Right renal pelvis (tissue), 4 donors: Measurements from ENCODE around the gene PFDN5. TPM values are rescaled to one million over a fixed set of nuclear protein-coding genes. Genes with fewer than 3 reads are reported as not detected.

ENCODE experiments used
- DNase-seq, 4 donors: peaks; one replicate each; pipeline ENCODE4 v3.0.0-alpha.2; 2013; ENCODE audit warnings: low read depth in 4 of 4, low spot score in 3 of 4, missing footprints in 1 of 4
- polyA plus RNA-seq, 4 donors: library from polyadenylated mRNA; unstranded; fragments of 120-200 nt; gene quantifications; one replicate each; pipeline ENCODE4 v1.2.1, GENCODE V29; 2013; ENCODE audit not compliant: insufficient read length in 4 of 4

PFDN5 gene
- polyA plus RNA-seq = 100 to 1,000 TPM; 642 to 677 (median 662) TPM

GRCh38 chr12:53295070-53295890 is at the start of gene PFDN5:
Gene PFDN5 (plus strand): TSS chr12:53295542. CDS start chr12:53295568, 26 bp downstream.
- DNase-seq = peak; percentile 78 to 80 (median 78)

- DNase-seq = no peak
Observed at GRCh38 chr12:53251477-53252348, 43.6 kb upstream of the PFDN5 start.

- no peak for DNase-seq
Observed at GRCh38 chr12:53252349-53252916, 42.9 kb upstream of the PFDN5 start.

GRCh38 chr12:53253298-53253697 is 42.0 kb upstream of the PFDN5 start:
- no peak for DNase-seq

GRCh38 chr12:53254816-53255545 is 40.4 kb upstream of the PFDN5 start:
- DNase-seq = no peak

GRCh38 chr12:53255996-53256395 is 39.3 kb upstream of the PFDN5 start:
- no peak for DNase-seq

GRCh38 chr12:53258541-53259539 is 36.5 kb upstream of the PFDN5 start:
- no peak for DNase-seq

- no peak for DNase-seq
Observed at GRCh38 chr12:53259891-53260290, 35.5 kb upstream of the PFDN5 start.

- DNase-seq = no peak
Observed at GRCh38 chr12:53265783-53266182, 29.6 kb upstream of the PFDN5 start.

GRCh38 chr12:53267306-53267998 is 27.9 kb upstream of the PFDN5 start:
- DNase-seq = no peak

GRCh38 chr12:53267999-53268629 is 27.2 kb upstream of the PFDN5 start, which contains the start of gene ESPL1:
Gene ESPL1 (plus strand): TSS chr12:53268299. CDS start chr12:53268767, 468 bp downstream.
- DNase-seq = peak; percentile 62 to 84 (median 76)

- no peak for DNase-seq
Observed at GRCh38 chr12:53268630-53269562, 26.4 kb upstream of the PFDN5 start.

GRCh38 chr12:53274445-53274844 is 20.9 kb upstream of the PFDN5 start:
- no peak for DNase-seq

GRCh38 chr12:53276511-53276910 is 18.8 kb upstream of the PFDN5 start:
- DNase-seq = no peak

- no peak for DNase-seq
Observed at GRCh38 chr12:53277981-53278380, 17.4 kb upstream of the PFDN5 start.

GRCh38 chr12:53279283-53279869 is 16.0 kb upstream of the PFDN5 start:
- no peak for DNase-seq
